Hindlimb muscle (tissue), 1 donor: ENCODE results near the gene ATP6V0D1. TPM values are rescaled to one million over a fixed set of nuclear protein-coding genes. Genes with fewer than 3 reads are reported as not detected.
A peak's percentile ranks its signal among the peaks of the same experiment; 100 is the strongest.
"Not testable (repeated sequence)": the region's sequence is repeated elsewhere in the genome, so short reads cannot be mapped to it uniquely, and the experiment has no call there.

Experiments
- DNase-seq: peaks from one replicate; pipeline ENCODE4 v3.0.0-alpha.2; 2013
- polyA plus RNA-seq: library from polyadenylated mRNA; unstranded; fragments of 120-200 nt; gene quantifications from one replicate; pipeline ENCODE4 v1.2.1, GENCODE V29; 2013; ENCODE audit not compliant: insufficient read length

The ATP6V0D1 gene
- polyA plus RNA-seq, 1 donor = 71.6 TPM

GRCh38 chr16:67426950-67427349, 54.0 kb downstream of the ATP6V0D1 start:
- DNase-seq = no peak

GRCh38 chr16:67426022-67426421, 54.9 kb downstream of the ATP6V0D1 start:
- DNase-seq = no peak

- DNase-seq = no peak
Observed at GRCh38 chr16:67425580-67425979, 55.4 kb downstream of the ATP6V0D1 start.

GRCh38 chr16:67425061-67425460, 55.9 kb downstream of the ATP6V0D1 start:
- DNase-seq = no peak

GRCh38 chr16:67424261-67424615, 56.7 kb downstream of the ATP6V0D1 start:
- DNase-seq = no peak

- no peak for DNase-seq
Observed at GRCh38 chr16:67423611-67424260, 57.2 kb downstream of the ATP6V0D1 start.

- no peak for DNase-seq
Observed at GRCh38 chr16:67423015-67423414, 57.9 kb downstream of the ATP6V0D1 start.

GRCh38 chr16:67421030-67421429, 59.9 kb downstream of the ATP6V0D1 start:
- DNase-seq = no peak

- no peak for DNase-seq
Observed at GRCh38 chr16:67419931-67420330, 61.0 kb downstream of the ATP6V0D1 start.

- no peak for DNase-seq
Observed at GRCh38 chr16:67419502-67419901, 61.5 kb downstream of the ATP6V0D1 start.

- no peak for DNase-seq
Observed at GRCh38 chr16:67417333-67418061, 63.5 kb downstream of the ATP6V0D1 start.

GRCh38 chr16:67415872-67416793, 64.8 kb downstream of the ATP6V0D1 start, which contains the start of gene ZDHHC1:
TSS of gene ZDHHC1 (minus strand) at chr16:67416477. CDS start at chr16:67407775, 8,702 bp downstream.
- DNase-seq = peak; percentile 87

GRCh38 chr16:67415421-67415820, 65.5 kb downstream of the ATP6V0D1 start:
- not testable (repeated sequence) for DNase-seq

GRCh38 chr16:67413978-67414911, 66.7 kb downstream of the ATP6V0D1 start:
- DNase-seq = no peak

GRCh38 chr16:67412294-67412693, 68.7 kb downstream of the ATP6V0D1 start:
- no peak for DNase-seq

- no peak for DNase-seq
Observed at GRCh38 chr16:67411339-67411738, 69.6 kb downstream of the ATP6V0D1 start.

- no peak for DNase-seq
Observed at GRCh38 chr16:67409631-67410030, 71.3 kb downstream of the ATP6V0D1 start.

- no peak for DNase-seq
Observed at GRCh38 chr16:67407788-67408452, 73.0 kb downstream of the ATP6V0D1 start.

GRCh38 chr16:67407176-67407787, 73.7 kb downstream of the ATP6V0D1 start:
- DNase-seq = no peak

GRCh38 chr16:67406111-67406971, 74.6 kb downstream of the ATP6V0D1 start:
- peak; percentile 85 for DNase-seq
